ENCODE data around the gene FIBP. TPM values are rescaled to one million over a fixed set of nuclear protein-coding genes. Genes with fewer than 3 reads are reported as not detected.

Gene FIBP
- total and polyA plus RNA-seq, 2 of the 8 experiments (the other 6 are each of a cell fraction or from before 2014, with no cell fraction given) = 74.3 to 173 TPM

DNA sequence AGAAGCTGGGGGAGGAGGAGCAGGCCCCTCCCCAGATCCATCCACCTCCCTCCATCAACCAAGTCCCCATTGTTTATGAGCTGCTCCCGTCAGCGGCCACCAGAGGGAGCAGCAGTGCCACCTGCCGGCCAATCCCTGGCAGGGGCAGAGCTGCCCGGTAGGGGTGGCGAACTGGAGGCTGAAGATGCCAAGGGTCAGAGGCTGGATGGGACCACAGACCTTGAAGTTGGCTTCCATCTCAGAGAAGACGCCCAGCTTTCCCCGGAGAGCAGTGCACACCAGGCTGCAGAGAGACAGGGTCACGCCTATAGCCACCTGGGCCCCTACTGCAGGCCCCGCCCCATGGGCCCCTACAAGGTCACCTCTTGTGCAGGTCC is 3.6 kb downstream of the FIBP start:
- Histone ChIP-seq H3K9ac (replicated peaks in 1 of 4; ENCODE audit: extremely low read depth in 1 of 4, low read depth in 3 of 4, low read length in 3 of 4) (no peak overlapping the region), H2BK120ac (replicated peaks; ENCODE audit: low read depth, low read length) (no peak overlapping the region), H2BK20ac (ENCODE audit: low read length) (no peak overlapping the region), H2BK15ac (ENCODE audit: low read length) (no peak overlapping the region), H3K18ac (ENCODE audit: extremely low read depth, low read length) (no peak overlapping the region), H3K14ac (ENCODE audit: insufficient read length) (no peak overlapping the region), H3K23ac (ENCODE audit: insufficient read length) (no peak overlapping the region), H2AFZ (ENCODE audit: low read length) (no peak overlapping the region), H4K8ac (ENCODE audit: extremely low read depth, insufficient read depth, low read length) (no peak overlapping the region), H2AK5ac (ENCODE audit: low read depth, low read length) (no peak overlapping the region), H3K79me1 (ENCODE audit: low read depth, low read length) (no peaks in the 10 kb centered on the region), H3K23me2 (ENCODE audit: low read depth, low read length) (peaks cover 12% of the 10 kb centered on the region), H2BK12ac (ENCODE audit: low read depth, low read length) (no peak overlapping the region), H3K27ac (ENCODE audit: low read depth, low read length) (no peak overlapping the region), H4K5ac (ENCODE audit: insufficient read length, low read depth, low read length) (no peak overlapping the region), H3K36me3 (ENCODE audit: control insufficient read depth in 2 of 4, insufficient read depth in 4 of 4, low read length in 3 of 4) (peaks cover 8 to 22% (median 18%) of the 10 kb centered on the region in 4 experiments; a peak in 7 of 8 replicates), H4K91ac (replicated peaks; ENCODE audit: insufficient read length, low read length) (no peak overlapping the region), H3K27me3 (replicated peaks in 1 of 4; ENCODE audit: control insufficient read depth in 3 of 4, extremely low read depth in 1 of 4, insufficient read depth in 3 of 4, low read length in 3 of 4) (peaks cover 0 to 4% (median 3%) of the 10 kb centered on the region in 4 experiments; a peak in 6 of 7 replicates), H2BK5ac (ENCODE audit: low read depth, low read length) (no peak overlapping the region), H3K9me3 (ENCODE audit: insufficient read depth in 2 of 2, low read depth in 1 of 2, low read length in 1 of 2) (no peaks in the 10 kb centered on the region), H3K4ac (replicated peaks; ENCODE audit: insufficient read length, low read depth, low read length) (no peak overlapping the region), H3K4me2 (ENCODE audit: insufficient read depth in 1 of 2, low read depth in 2 of 2, low read length in 2 of 2) (no peak overlapping the region), H4K20me1 (replicated peaks in 1 of 2; ENCODE audit: control insufficient read depth in 1 of 2, insufficient read depth in 2 of 2, low read length in 2 of 2) (peaks cover 6 to 7% of the 10 kb centered on the region in 2 experiments), H3K4me1 (replicated peaks in 1 of 4; ENCODE audit: control insufficient read depth in 3 of 4, insufficient read depth in 4 of 4, low read length in 3 of 4) (peaks cover 0 to 12% (median 7%) of the 10 kb centered on the region in 4 experiments; a peak in 5 of 7 replicates), H3K56ac (replicated peaks; ENCODE audit: insufficient read length, low read depth, low read length) (no peak overlapping the region), H3K4me3 (ENCODE audit: extremely low read depth in 1 of 4, insufficient read depth in 2 of 4, low read depth in 3 of 4, low read length in 4 of 4) (no peak overlapping the region), H3K79me2 (ENCODE audit: control insufficient read depth in 1 of 2, insufficient read depth in 2 of 2, low read length in 2 of 2) (peaks cover 0 to 4% of the 10 kb centered on the region in 2 experiments; a peak in 1 of 4 replicates)
- POLR2A ChIA-PET (ENCODE audit: partially characterized antibody) = interaction anchor here (0.6 to 39.7 kb wide), 3 partner anchors 25 to 167 kb away, joined by 3 to 1071 read pairs (median 4); partner anchors contain the start of genes CFL1, EFEMP2 and MUS81
- CTCF ChIA-PET (ENCODE audit: partially characterized antibody) = interaction anchor here (0.6 to 19.6 kb wide), 63 partner anchors 7 to 1557 kb away, joined by 3 to 283 read pairs (median 4); partner anchors contain the start of genes BANF1, CATSPER1, CCDC85B and CFL1
- DNase-seq (ENCODE audit: low read depth in 1 of 2, low spot score in 2 of 2) = peak in 1 of 2 experiments; percentile 90
- 37% methylated on average over 9 of the region's 9 CpGs; no CpG with 5 or more reads in 1 of the 2 experiments for WGBS, 2 experiments (ENCODE audit: extremely low coverage in 1 of 2, insufficient coverage in 1 of 2, insufficient read length in 1 of 2, insufficient replicate concordance in 2 of 2, low coverage in 1 of 2, low lambda C conversion rate in 2 of 2, missing lambda C conversion rate in 1 of 2)
- FAIRE-seq = peak; percentile 58
- TF ChIP-seq TBP (IDR thresholded peaks at IDR 0.05; ENCODE audit: low read depth, low read length) (no peak), CREB1 (IDR thresholded peaks at IDR 0.05) (peak; percentile 69), SAP30 (IDR thresholded peaks at IDR 0.05; ENCODE audit: insufficient read depth, insufficient replicate concordance, low read length) (no peak), TAF1 (IDR thresholded peaks at IDR 0.05; ENCODE audit: low read depth, low read length) (no peak), SIN3A (conservative IDR thresholded peaks at IDR 0.05 in 1 of 2, IDR thresholded peaks at IDR 0.05 in 1 of 2; ENCODE audit: low read depth in 1 of 2, low read length in 2 of 2) (peak; percentile 43 to 82; a peak in 1 of 4 replicates), GTF2F1 (IDR thresholded peaks at IDR 0.05; ENCODE audit: borderline replicate concordance, low read depth, low read length) (no peak), TAF7 (optimal IDR thresholded peaks at IDR 0.05; ENCODE audit: borderline replicate concordance, low read depth, low read length) (peak; percentile 78), JUN (IDR thresholded peaks at IDR 0.05; ENCODE audit: low read depth, low read length) (no peak), GABPA (IDR thresholded peaks at IDR 0.05; ENCODE audit: borderline replicate concordance, insufficient read depth, low read length) (peak; percentile 59; the same call in 1 of the 2 replicates), CHD2 (IDR thresholded peaks at IDR 0.05; ENCODE audit: low read length) (0 out of 2 replicates have a peak, but pooled peaks have one; percentile 26), SIRT6 (IDR thresholded peaks at IDR 0.05; ENCODE audit: low read length) (no peak), KDM4A (IDR thresholded peaks at IDR 0.05; ENCODE audit: low read depth, low read length, severe bottlenecking) (no peak)
- TF ChIP-seq, protein P1, sequence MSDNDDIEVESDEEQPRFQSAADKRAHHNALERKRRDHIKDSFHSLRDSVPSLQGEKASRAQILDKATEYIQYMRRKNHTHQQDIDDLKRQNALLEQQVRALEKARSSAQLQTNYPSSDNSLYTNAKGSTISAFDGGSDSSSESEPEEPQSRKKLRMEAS (IDR thresholded peaks at IDR 0.05) = no peak
